ENCODE data around the gene MRPS7.

Gene MRPS7

GRCh38 chr17:75301049-75301448 is 39.4 kb downstream of the MRPS7 start:
- H3K9me3 ChIP-seq (ENCODE audit: insufficient read depth, low read depth, low read length): no peaks in the 10 kb centered on the region
- no peak overlapping the region for H3K27ac ChIP-seq (ENCODE audit: low read length)
- no peaks in the 10 kb centered on the region for H3K27me3 ChIP-seq (ENCODE audit: insufficient read depth, low read length)
- no peak overlapping the region for H3K4me3 ChIP-seq (ENCODE audit: low read length)
- H3K36me3 ChIP-seq (ENCODE audit: insufficient read depth, low read depth, low read length): no peaks in the 10 kb centered on the region
- H3K9ac ChIP-seq (ENCODE audit: low read depth, low read length): no peak overlapping the region
- no peaks in the 10 kb centered on the region for H3K4me1 ChIP-seq (ENCODE audit: insufficient read depth, low read length)

- H3K9ac ChIP-seq (ENCODE audit: low read depth, low read length): no peak overlapping the region
- no peaks in the 10 kb centered on the region for H3K36me3 ChIP-seq (ENCODE audit: insufficient read depth, low read depth, low read length)
Observed at GRCh38 chr17:75301502-75302206, 40.0 kb downstream of the MRPS7 start.

GRCh38 chr17:75307957-75308731 is 46.5 kb downstream of the MRPS7 start:
- H3K9me3 ChIP-seq (ENCODE audit: insufficient read depth, low read depth, low read length): no peaks in the 10 kb centered on the region
- no peak overlapping the region for H3K27ac ChIP-seq (ENCODE audit: low read length)

More at GRCh38 chr17:75301502-75302206, 40.0 kb downstream of the MRPS7 start:
- H3K4me1 ChIP-seq (ENCODE audit: insufficient read depth, low read length): no peaks in the 10 kb centered on the region
- H3K27me3 ChIP-seq (ENCODE audit: insufficient read depth, low read length): no peaks in the 10 kb centered on the region
- H3K27ac ChIP-seq (ENCODE audit: low read length): no peak overlapping the region
- H3K9me3 ChIP-seq (ENCODE audit: insufficient read depth, low read depth, low read length): no peaks in the 10 kb centered on the region
- H3K4me3 ChIP-seq (ENCODE audit: low read length): no peak overlapping the region

GRCh38 chr17:75308732-75309629 is 47.3 kb downstream of the MRPS7 start:
- Histone ChIP-seq H3K9me3 (ENCODE audit: insufficient read depth, low read depth, low read length) (no peaks in the 10 kb centered on the region), H3K4me1 (ENCODE audit: insufficient read depth, low read length) (no peaks in the 10 kb centered on the region), H3K9ac (ENCODE audit: low read depth, low read length) (no peak overlapping the region), H3K36me3 (ENCODE audit: insufficient read depth, low read depth, low read length) (no peaks in the 10 kb centered on the region), H3K27ac (ENCODE audit: low read length) (no peak overlapping the region), H3K4me3 (ENCODE audit: low read length) (no peak overlapping the region), H3K27me3 (ENCODE audit: insufficient read depth, low read length) (no peaks in the 10 kb centered on the region)

More at GRCh38 chr17:75307957-75308731, 46.5 kb downstream of the MRPS7 start:
- H3K4me1 ChIP-seq (ENCODE audit: insufficient read depth, low read length): no peaks in the 10 kb centered on the region
- H3K9ac ChIP-seq (ENCODE audit: low read depth, low read length): no peak overlapping the region
- no peak overlapping the region for H3K4me3 ChIP-seq (ENCODE audit: low read length)
- no peaks in the 10 kb centered on the region for H3K36me3 ChIP-seq (ENCODE audit: insufficient read depth, low read depth, low read length)
- no peaks in the 10 kb centered on the region for H3K27me3 ChIP-seq (ENCODE audit: insufficient read depth, low read length)

- H3K4me3 ChIP-seq (ENCODE audit: low read length): no peak overlapping the region
- H3K27ac ChIP-seq (ENCODE audit: low read length): no peak overlapping the region
- H3K9ac ChIP-seq (ENCODE audit: low read depth, low read length): no peak overlapping the region
- no peaks in the 10 kb centered on the region for H3K4me1 ChIP-seq (ENCODE audit: insufficient read depth, low read length)
- H3K36me3 ChIP-seq (ENCODE audit: insufficient read depth, low read depth, low read length): peaks cover 6% of the 10 kb centered on the region
- no peaks in the 10 kb centered on the region for H3K9me3 ChIP-seq (ENCODE audit: insufficient read depth, low read depth, low read length)
- H3K27me3 ChIP-seq (ENCODE audit: insufficient read depth, low read length): no peaks in the 10 kb centered on the region
Observed at GRCh38 chr17:75313941-75314551, 52.4 kb downstream of the MRPS7 start.

- no peaks in the 10 kb centered on the region for H3K9me3 ChIP-seq (ENCODE audit: insufficient read depth, low read depth, low read length)
- H3K4me1 ChIP-seq (ENCODE audit: insufficient read depth, low read length): no peaks in the 10 kb centered on the region
Observed at GRCh38 chr17:75315541-75316243, 54.0 kb downstream of the MRPS7 start.

More at GRCh38 chr17:75315541-75316243, 54.0 kb downstream of the MRPS7 start:
- Histone ChIP-seq H3K27me3 (ENCODE audit: insufficient read depth, low read length) (no peaks in the 10 kb centered on the region), H3K27ac (ENCODE audit: low read length) (no peak overlapping the region), H3K4me3 (ENCODE audit: low read length) (no peak overlapping the region), H3K36me3 (ENCODE audit: insufficient read depth, low read depth, low read length) (peaks cover 19% of the 10 kb centered on the region), H3K9ac (ENCODE audit: low read depth, low read length) (no peak overlapping the region; the same call in 1 of the 2 replicates)

All from iPS-20b (cell line).